HG03095 (cell line): ENCODE results near the gene GJB6.

Experiments used
- ATAC-seq: cut with Tn5 transposase; IDR thresholded peaks from one replicate; pipeline ENCODE4 v1.9.1; 2021; ENCODE audit warnings: moderate library complexity; ENCODE audit not compliant: unreplicated experiment

The GJB6 gene

DNA sequence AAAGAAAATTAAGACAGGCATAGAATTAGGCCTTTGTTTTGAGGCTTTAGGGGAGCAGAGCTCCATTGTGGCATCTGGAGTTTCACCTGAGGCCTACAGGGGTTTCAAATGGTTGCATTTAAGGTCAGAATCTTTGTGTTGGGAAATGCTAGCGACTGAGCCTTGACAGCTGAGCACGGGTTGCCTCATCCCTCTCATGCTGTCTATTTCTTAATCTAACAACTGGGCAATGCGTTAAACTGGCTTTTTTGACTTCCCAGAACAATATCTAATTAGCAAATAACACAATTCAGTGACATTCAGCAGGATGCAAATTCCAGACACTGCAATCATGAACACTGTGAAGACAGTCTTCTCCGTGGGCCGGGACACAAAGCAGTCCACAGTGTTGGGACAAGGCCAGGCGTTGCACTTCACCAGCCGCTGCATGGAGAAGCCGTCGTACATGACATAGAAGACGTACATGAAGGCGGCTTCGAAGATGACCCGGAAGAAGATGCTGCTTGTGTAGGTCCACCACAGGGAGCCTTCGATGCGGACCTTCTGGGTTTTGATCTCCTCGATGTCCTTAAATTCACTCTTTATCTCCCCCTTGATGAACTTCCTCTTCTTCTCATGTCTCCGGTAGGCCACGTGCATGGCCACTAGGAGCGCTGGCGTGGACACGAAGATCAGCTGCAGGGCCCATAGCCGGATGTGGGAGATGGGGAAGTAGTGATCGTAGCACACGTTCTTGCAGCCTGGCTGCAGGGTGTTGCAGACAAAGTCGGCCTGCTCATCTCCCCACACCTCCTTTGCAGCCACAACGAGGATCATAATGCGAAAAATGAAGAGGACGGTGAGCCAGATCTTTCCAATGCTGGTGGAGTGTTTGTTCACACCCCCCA, 43.2 kb downstream of the GJB6 start:
- ATAC-seq = no peak

DNA sequence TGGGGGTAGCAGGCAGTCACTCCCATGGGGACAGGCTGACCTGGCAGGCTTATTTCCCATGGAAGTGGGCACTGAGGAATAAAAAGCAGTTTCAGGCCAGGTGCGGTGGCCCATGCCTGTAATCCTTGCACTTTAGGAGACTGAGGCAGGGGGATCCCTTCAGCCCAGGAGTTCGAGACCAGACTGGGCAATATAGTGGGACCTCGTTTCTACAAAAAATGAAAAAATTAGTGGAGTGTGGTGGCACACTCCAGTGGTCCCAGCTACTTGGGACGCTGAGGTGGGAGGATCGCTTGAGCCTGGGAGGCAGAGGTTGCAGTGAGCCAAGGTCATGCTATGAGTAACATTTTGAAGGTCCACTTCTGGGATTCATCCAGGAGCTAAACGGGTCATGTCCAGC, 45.3 kb downstream of the GJB6 start:
- ATAC-seq = no peak

DNA sequence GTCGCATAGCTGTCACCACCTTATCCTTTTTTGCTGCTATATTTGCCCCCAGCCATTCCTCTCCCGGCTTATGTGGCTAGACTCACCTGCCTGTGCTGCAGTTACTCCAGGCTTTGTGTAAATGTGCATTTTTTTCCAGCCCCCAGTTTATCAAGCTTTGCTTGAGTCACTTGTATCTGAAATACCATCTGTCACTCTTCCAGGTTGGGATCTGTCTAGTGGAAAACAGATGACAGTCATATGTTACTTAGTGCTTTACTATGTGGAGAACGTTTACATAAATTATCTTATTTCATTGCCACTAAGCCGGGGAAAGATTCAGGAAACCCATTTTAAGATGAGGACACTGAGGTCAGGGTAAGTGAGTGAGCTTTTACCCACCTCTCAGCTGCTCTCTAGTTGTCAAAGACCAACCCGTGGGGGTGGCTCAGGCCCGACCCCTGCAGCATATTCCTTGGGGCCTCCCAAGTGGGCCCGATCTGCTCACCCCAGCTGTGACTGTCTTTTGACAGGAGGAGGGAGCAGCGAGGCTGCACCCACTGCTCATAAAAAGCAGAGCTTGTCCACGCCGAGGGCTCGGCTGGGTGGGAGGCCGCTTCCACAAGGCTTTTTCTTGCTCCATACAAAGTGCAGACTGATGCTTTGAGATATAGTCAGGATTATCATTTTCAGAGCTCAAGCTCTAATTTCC, 46.6 kb downstream of the GJB6 start:
- ATAC-seq = no peak

DNA sequence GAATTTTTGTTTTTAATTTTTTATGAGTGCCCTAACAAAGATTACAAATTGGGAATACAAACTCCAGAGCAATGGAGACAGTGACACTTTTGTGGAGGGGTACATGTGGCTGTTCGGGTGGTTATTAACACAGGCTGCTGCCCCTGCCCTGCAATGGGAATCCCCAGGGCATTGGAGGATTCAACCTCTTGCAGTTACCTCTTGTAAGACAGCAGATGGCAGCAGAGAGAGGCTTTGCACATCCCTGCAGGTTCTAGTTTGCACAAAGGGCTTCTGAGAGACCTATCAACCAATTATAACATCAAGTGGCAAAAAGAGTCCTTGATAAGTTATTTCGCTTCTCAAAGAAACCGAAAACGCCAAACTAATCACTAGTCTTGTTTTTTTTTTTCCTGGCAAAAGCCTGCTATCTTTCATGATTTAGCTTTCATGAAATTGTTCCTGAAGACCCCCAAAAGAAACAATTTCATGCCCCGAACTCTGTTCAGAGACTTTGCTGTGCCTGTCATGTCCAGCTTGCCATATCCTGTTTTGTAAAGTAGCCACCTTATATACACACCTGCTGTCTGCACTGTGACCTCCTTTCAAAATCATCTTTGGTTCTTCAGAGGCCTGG, 49.8 kb downstream of the GJB6 start:
- ATAC-seq = peak; percentile 67

DNA sequence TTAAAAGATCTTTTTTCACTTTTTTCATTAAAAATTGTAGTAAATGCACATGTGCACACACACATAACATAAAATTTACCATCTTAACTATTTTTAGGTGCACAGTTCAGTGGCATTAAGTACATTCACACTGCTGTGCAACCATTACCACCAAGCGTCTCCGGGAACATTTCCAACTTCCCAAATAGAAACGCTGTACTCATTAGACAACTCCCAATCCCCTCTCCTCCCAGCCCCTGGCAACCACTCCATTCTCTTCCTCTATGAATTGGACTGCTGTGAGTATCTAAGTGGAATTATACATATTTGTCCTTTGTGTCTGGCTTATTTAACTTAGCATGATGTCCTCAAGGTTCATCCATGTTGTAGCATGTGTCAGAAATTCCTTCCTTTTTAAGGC, 50.9 kb downstream of the GJB6 start:
- no peak for ATAC-seq

DNA sequence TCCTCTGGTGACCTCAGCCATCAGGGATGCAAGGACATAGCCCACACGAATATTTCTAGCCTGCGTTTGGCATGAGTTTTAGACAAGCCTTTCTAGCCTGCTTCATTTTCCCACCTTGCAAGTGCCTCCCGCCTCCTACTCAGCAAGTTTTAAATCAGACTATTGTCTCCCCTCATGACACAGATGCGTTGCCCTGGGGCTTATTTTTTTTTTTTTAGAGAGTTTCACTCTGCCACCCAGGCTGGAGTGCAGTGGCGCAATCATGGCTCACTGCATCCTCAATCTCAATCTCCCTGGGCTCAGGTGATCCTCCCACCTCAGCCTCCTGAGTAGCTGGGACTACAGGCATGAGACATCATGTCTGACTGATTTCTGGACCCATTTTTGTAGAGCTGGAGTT, 54.0 kb downstream of the GJB6 start:
- no peak for ATAC-seq

DNA sequence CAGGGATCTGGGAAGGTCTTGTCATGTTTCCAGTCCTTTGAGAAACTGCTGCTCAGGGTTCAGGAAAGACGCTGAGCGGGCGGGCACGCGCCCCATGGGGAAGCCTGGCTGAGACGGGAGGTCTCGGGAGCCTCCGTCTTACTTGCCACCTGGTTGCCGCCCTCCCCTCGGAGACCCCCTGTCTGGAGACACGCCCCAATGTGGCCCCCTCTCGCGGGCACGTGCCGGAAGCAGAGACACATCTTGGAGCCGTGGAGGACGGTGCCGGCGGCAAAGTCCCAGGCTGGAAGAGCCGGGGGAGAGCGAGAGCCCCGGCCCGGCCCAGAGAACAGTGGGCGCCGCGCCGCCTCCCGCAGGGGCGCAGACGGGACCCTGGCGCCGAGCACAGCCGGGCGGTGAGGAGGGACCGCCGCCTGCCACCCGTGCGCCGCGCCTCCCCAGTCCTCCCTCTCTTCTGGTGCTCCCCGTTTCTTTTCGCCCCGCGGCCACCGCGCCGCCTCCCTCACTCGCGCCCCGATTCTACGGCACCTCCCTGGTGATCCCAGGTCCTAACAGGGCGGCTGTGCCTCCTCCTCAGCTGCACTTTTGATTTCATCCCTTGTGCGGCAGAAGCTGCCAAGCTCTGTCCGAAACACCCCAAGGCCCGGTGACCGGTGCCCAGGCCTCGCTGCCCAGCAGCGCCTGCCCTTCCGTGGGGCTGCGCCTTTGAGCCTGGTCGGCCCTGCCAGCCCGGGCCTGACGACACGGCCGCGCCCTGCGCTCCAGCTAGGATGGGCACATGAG, 54.9 kb downstream of the GJB6 start:
- ATAC-seq = no peak

DNA sequence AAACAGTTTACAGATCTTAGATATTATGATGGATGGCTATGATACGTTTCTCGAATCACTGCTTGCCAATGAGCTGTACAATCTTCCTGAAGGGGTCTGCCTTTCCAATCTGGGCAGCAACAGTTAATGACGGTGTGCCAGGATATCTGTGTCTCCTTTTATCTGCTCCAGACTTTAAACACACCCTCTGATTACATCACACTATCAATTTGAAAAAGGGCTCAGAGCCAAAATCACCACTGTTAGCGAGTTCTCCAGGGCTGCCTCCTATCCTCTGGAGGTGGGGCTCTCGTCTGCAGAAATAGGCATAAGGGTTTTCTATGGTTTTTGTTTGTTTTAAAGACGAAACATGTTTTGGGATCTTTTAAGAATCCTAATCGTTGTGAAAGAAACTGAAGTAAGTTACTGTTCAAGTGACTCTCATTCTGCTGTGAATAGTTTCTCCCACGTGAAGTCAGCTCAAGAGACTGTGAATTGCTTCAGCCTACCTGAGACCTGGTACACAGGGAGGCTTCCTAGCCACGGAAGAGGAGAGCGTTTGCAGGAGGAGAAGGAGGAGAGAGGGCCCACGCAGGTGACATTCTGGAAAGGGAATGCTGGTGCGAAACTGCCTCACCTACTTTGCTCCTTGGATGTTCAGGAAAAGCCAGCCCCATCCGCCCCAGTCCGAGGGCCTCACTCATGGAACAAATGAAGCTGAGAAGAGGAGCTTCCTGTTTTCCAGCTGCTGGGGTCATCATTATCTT, 56.0 kb downstream of the GJB6 start:
- ATAC-seq = no peak

DNA sequence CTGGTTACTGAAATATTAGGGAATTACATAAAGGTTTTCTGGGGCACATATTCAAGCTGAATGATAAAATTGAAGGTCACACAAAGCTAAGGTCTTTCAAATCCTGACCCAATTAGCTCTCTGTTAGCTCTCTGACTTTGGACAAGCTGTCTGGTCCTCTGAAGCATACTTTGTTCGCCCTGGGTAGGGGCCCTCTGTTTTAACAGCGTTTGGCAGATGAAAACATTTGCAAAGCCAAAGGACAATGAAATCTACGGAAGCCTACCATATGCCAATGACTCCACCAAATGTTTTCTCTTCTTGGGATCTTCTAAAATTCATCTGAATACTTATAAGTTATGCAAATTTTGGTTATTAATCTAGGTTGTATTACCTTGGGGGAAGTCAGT, 56.7 kb downstream of the GJB6 start:
- ATAC-seq = no peak

DNA sequence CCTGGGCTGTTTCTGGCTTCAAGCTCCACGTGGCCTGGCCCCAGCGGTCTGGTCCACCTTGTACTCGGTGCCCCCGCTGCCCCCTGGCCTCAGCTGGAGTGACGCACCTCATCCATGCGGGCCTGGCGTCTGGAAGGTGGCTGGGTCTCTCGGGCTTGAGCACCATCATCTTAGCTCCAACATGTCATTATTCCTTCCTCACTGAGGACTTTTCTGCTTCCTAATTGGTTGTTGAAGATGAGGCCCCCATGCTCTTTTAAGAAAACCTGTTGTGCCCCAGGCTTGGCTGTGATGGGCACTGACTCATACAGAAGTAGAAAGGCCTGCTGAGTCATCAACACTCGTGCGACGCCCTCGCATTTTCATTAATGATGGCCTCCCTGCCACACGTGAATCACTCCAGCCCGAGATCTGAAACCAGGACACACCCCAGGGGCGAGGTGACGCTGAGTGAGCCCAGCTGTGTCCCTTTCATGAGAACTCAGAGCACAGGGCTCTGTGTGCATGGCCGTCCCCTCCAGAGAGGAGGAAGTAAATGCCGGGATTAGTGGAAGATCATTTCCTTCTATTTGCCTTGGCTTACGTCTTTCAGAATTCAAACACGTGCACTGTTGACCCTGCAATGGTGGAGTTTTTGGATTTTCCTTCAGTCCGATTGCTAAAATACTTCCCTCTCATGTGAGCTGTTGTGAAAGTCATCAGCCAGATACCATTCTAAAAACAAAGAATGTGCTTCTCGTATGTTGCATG, 57.3 kb downstream of the GJB6 start:
- ATAC-seq = peak; percentile 86

DNA sequence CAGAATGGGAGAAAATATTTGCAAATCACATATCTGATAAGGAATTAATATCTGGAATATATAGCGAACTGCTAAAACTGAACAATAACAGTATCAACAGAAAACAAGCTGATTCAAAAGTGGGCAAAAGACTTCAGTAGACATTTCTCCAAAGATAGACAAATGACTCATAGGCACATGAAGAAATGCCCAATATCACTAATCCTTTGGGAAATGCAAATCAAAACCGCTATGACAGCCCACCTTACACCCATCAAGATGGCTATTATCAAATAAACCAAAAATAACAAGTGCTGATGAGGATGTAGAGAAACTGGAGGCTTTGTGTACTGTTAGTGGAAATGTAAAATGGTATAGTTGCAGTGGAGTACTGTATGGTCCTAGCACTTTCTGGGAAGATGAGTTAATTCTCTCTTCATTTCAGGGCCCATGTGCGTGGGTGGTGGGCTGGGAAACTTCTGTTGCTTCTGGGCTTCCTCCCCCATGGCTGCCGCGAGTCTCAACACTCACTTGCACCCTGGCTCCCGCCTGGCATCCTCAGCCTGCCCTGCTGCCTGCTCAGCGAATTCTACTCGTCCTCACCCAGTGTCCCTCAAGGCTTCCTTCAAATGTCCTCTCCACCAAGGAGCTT, 58.9 kb downstream of the GJB6 start:
- no peak for ATAC-seq
